ENCODE data around the gene HOXA9. TPM values are rescaled to one million over a fixed set of nuclear protein-coding genes. Genes with fewer than 3 reads are reported as not detected.

HOXA9 gene
- total RNA-seq, 2 donors from 2014 or later = not detected

DNA sequence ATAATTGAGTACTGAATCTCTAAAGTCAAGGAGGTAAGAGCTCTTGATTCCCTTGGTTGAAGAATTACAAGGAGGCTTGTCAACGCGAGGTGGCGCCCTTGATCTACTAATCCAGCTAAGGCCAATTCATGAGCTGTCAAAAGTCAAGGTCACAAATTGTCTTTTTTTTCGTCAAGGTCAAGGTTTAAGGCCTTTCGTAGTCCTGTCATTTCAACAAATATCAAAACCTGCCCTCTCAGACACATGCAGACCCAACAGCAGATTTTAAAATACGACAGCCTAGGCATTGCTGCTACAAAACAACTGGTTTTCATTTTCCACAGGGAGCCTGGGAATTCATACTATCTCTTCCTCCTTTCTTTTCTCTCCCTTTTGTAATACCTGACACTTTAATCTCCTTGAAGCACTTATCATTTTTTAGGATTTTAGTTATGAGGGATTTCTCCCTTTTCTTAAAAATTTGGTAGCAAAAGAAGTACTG, 31.0 kb upstream of the HOXA9 start:
- peaks cover 69% of the 10 kb centered on the region for H3K27me3 ChIP-seq (replicated peaks; ENCODE audit: insufficient read depth)
- H3K4me3 ChIP-seq = no peak overlapping the region
- no peaks in the 10 kb centered on the region for H3K9me3 ChIP-seq
- no peak overlapping the region for H3K27ac ChIP-seq
- peaks cover 21 to 35% of the 10 kb centered on the region in 2 donors for H3K4me1 ChIP-seq (ENCODE audit: control insufficient read depth in 1 of 2, low read depth in 2 of 2)
- TF ChIP-seq, protein P1, sequence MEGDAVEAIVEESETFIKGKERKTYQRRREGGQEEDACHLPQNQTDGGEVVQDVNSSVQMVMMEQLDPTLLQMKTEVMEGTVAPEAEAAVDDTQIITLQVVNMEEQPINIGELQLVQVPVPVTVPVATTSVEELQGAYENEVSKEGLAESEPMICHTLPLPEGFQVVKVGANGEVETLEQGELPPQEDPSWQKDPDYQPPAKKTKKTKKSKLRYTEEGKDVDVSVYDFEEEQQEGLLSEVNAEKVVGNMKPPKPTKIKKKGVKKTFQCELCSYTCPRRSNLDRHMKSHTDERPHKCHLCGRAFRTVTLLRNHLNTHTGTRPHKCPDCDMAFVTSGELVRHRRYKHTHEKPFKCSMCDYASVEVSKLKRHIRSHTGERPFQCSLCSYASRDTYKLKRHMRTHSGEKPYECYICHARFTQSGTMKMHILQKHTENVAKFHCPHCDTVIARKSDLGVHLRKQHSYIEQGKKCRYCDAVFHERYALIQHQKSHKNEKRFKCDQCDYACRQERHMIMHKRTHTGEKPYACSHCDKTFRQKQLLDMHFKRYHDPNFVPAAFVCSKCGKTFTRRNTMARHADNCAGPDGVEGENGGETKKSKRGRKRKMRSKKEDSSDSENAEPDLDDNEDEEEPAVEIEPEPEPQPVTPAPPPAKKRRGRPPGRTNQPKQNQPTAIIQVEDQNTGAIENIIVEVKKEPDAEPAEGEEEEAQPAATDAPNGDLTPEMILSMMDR (IDR thresholded peaks at IDR 0.05) = peak; percentile 71
- DNase-seq (ENCODE audit: low spot score) (peak; percentile 58), ATAC-seq (ENCODE audit: insufficient number of reproducible peaks, low FRiP score, low read depth) (no peak)
- H3K36me3 ChIP-seq = no peaks in the 10 kb centered on the region

GRCh38 chr7:27194686-27195379, 29.5 kb upstream of the HOXA9 start:
- no peaks in the 10 kb centered on the region for H3K36me3 ChIP-seq
- H3K27ac ChIP-seq = no peak overlapping the region
- H3K4me3 ChIP-seq = no peak overlapping the region
- no peak for DNase-seq (ENCODE audit: low spot score)
- peaks cover 60% of the 10 kb centered on the region for H3K27me3 ChIP-seq (replicated peaks; ENCODE audit: insufficient read depth)
- H3K9me3 ChIP-seq = no peaks in the 10 kb centered on the region
- peaks cover 11 to 20% of the 10 kb centered on the region in 2 donors for H3K4me1 ChIP-seq (ENCODE audit: control insufficient read depth in 1 of 2, low read depth in 2 of 2)
- ATAC-seq (ENCODE audit: insufficient number of reproducible peaks, low FRiP score, low read depth) = no peak
- TF ChIP-seq, protein P1 (IDR thresholded peaks at IDR 0.05) = no peak

GRCh38 chr7:27194002-27194352, 28.6 kb upstream of the HOXA9 start:
- no peak for ATAC-seq (ENCODE audit: insufficient number of reproducible peaks, low FRiP score, low read depth)
- H3K27me3 ChIP-seq (replicated peaks; ENCODE audit: insufficient read depth) = peaks cover 59% of the 10 kb centered on the region
- H3K36me3 ChIP-seq = no peaks in the 10 kb centered on the region
- H3K4me1 ChIP-seq (ENCODE audit: control insufficient read depth in 1 of 2, low read depth in 2 of 2) = peaks cover 13 to 18% of the 10 kb centered on the region in 2 donors
- no peak overlapping the region for H3K27ac ChIP-seq
- H3K9me3 ChIP-seq = no peaks in the 10 kb centered on the region
- no peak for DNase-seq (ENCODE audit: low spot score)
- H3K4me3 ChIP-seq = no peak overlapping the region
- TF ChIP-seq, protein P1 (IDR thresholded peaks at IDR 0.05) = no peak

DNA sequence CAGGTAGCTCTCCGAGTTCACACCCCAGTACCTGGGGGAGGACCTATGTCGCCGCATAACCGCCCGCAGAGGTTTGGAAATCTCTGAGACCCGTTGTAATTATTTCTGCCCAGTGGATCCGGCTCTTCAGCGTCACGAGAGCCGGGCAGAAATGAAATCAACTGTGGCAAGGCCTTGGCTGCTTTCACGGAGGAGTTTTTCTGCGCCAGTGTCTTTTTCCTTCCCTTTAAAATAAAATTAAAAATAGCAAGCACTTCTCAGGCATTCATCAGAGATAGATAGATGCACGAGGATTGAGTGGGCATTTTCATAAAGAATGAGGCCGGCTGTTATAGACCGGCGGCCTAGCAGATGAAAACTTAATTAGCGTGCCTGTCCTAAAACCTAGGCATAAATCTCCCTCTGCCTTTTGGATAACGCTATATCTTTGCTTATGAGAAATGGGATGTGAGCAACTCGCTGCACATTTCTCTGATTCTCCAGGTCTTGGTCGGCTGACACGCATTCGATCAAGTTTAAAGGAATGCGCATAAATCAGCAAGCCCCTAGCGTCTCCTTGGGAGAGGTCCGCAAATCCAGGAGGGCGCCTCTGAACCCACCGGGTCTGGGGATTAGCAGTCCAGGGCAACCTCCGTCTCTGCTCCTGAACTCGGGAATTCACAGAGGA, 28.1 kb upstream of the HOXA9 start:
- no peaks in the 10 kb centered on the region for H3K36me3 ChIP-seq
- peak overlapping the region; percentile 53 for H3K4me3 ChIP-seq
- DNase-seq (ENCODE audit: low spot score) (no peak), ATAC-seq (ENCODE audit: insufficient number of reproducible peaks, low FRiP score, low read depth) (no peak)
- peaks cover 16 to 21% of the 10 kb centered on the region in 2 donors for H3K4me1 ChIP-seq (ENCODE audit: control insufficient read depth in 1 of 2, low read depth in 2 of 2)
- no peaks in the 10 kb centered on the region for H3K9me3 ChIP-seq
- no peak overlapping the region for H3K27ac ChIP-seq
- peaks cover 54% of the 10 kb centered on the region for H3K27me3 ChIP-seq (replicated peaks; ENCODE audit: insufficient read depth)
- TF ChIP-seq, protein P1 (IDR thresholded peaks at IDR 0.05) = no peak

DNA sequence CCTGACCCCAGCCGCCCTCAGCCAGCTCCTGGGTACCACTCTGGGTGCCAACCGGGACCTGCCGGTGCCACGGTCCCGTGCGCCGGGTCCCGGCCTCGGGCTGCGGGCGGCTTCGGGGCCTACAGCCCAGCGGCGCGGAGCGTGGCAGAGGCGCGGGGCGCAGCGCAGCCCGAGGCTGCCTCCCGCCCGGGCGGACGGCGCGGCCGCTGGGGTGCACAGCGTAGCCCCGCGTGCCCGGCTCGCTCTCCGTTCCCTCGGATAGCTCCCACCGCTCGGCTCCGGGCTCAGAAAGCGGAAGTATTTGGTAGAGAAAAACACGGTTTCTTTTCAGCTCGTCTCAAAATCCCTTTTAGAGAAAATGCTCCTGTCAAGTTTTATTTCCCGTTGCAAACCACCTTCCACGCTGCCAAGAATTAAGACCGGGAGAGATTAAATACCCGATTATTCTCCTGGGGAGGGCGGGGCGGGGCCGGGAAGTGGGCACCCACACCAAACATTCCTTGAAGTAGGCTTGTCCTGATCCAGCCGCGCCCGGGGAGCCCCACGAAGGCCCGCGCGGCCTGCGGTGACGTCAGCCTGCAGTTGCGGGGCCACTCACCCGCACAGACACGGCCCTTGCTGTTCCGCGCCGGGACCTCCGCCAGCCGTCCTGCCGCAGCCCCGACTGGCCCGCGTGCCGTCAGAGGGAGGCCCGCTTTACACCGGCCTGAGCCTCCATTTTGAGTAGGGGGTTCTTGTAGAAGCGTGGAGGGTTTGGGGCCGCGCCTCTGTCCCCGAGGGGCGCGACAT, 27.4 kb upstream of the HOXA9 start:
- ATAC-seq (ENCODE audit: insufficient number of reproducible peaks, low FRiP score, low read depth) (no peak), DNase-seq (ENCODE audit: low spot score) (no peak)
- TF ChIP-seq, protein P1 (IDR thresholded peaks at IDR 0.05) = no peak
- peaks cover 53% of the 10 kb centered on the region for H3K27me3 ChIP-seq (replicated peaks; ENCODE audit: insufficient read depth)
- no peak overlapping the region for H3K27ac ChIP-seq
- H3K36me3 ChIP-seq = no peaks in the 10 kb centered on the region
- peak overlapping the region; percentile 53 for H3K4me3 ChIP-seq
- peaks cover 22 to 28% of the 10 kb centered on the region in 2 donors for H3K4me1 ChIP-seq (ENCODE audit: control insufficient read depth in 1 of 2, low read depth in 2 of 2)
- H3K9me3 ChIP-seq = no peaks in the 10 kb centered on the region
